Transverse colon (tissue), 4 donors: ENCODE data around the gene TRAF7. TPM values are rescaled to one million over a fixed set of nuclear protein-coding genes. Genes with fewer than 3 reads are reported as not detected.

Experiments used
- DNase-seq: peaks from one replicate; pipeline ENCODE4 v3.0.0-alpha.2; 2019
- H3K27ac ChIP-seq, 4 donors: fragments of 200-600 bp; sonication (generic); 2 replicates each; pipeline ENCODE4 v1.5.1; 2016 to 2018; ENCODE audit warnings: inconsistent platforms in 4 of 4
- H3K27me3 ChIP-seq: fragments of 200-600 bp; sonication (generic); 2 replicates; pipeline ENCODE4 v1.5.1; 2017; ENCODE audit warnings: inconsistent platforms
- H3K36me3 ChIP-seq, 4 donors: fragments of 200-600 bp; sonication (generic); 2 replicates each; pipeline ENCODE4 v1.5.1; 2017 to 2019; ENCODE audit warnings: inconsistent platforms in 4 of 4
- H3K4me1 ChIP-seq, 4 donors: fragments of 200-600 bp; sonication (generic); 2 replicates each; pipeline ENCODE4 v1.5.1; 2017 to 2020; ENCODE audit warnings: inconsistent platforms in 4 of 4
- H3K4me3 ChIP-seq, 4 donors: fragments of 200-600 bp; sonication (generic); 1 replicate in 1 of 4; 2 replicates in 3 of 4; pipeline versions ENCODE4 v1.5.1 to v1.6.1; 2017 to 2019; ENCODE audit warnings: inconsistent platforms in 4 of 4
- H3K9me3 ChIP-seq, 2 donors: fragments of 200-600 bp; sonication (generic); 2 replicates each; pipeline ENCODE4 v1.5.1; 2017 to 2019; ENCODE audit warnings: inconsistent platforms in 2 of 2
- EP300 ChIP-seq: sonication (generic); formaldehyde crosslinking; IDR thresholded peaks from one replicate; pipeline ENCODE4 v1.6.1; 2017; ENCODE audit warnings: antibody characterized with exemption, low read depth
- POLR2A ChIP-seq: fragments of 450-650 bp; IDR thresholded peaks from one replicate; pipeline ENCODE4 v1.6.1; 2016; ENCODE audit warnings: antibody characterized with exemption, mild to moderate bottlenecking, moderate library complexity
- POLR2AphosphoS5 ChIP-seq, 3 donors: sonication (generic); formaldehyde crosslinking; IDR thresholded peaks; one replicate each; pipeline ENCODE4 v1.6.1; 2016; ENCODE audit warnings: antibody characterized with exemption in 3 of 3
- WGBS, 2 donors: methylation state at CpG; one replicate each; pipeline ENCODE4 v1.1.5; 2018; ENCODE audit warnings: low coverage in 1 of 2; 5-methylcytosine and 5-hydroxymethylcytosine counted together
- in situ Hi-C, 4 donors: fragments of 200-750 bp; cut with MboI; loops; one replicate each; pipeline versions ENCODE4 v1.15.0 to v1.15.1; 2017; ENCODE audit warnings: low sequenced_read_pairs in 3 of 4, low pct_ligation_motif_present in 1 of 4, low pct_unique_long_range_greater_than_20kb in 1 of 4
- intact Hi-C: fragments of 100-400 bp; cut with DNase I; formaldehyde crosslinking; loops from one replicate; pipeline ENCODE4 v1.15.1; 2023; ENCODE audit warnings: low total_unique reads
- total RNA-seq, 4 donors: library from RNA; depleted of rRNA; stranded (reverse); fragments of >200 nt; gene quantifications; one replicate each; pipeline ENCODE4 v1.1.0, GENCODE V29; 2016
- TF ChIP-seq, protein P1 (sequence below), 5 experiments: fragments of 200-600 bp in 3 of 5; fragments of 450-650 bp in 2 of 5; sonication (generic) in 3 of 5; IDR thresholded peaks; 1 replicate in 2 of 5; 2 replicates in 3 of 5; pipeline ENCODE4 v1.5.1; 2016 to 2017; ENCODE audit warnings: antibody characterized with exemption in 5 of 5, inconsistent platforms in 3 of 5, mild to moderate bottlenecking in 2 of 5, moderate library complexity in 1 of 5

TRAF7 gene
- total RNA-seq, 4 donors from 2014 or later: 43.4 to 80.4 (median 63.0) TPM

DNA sequence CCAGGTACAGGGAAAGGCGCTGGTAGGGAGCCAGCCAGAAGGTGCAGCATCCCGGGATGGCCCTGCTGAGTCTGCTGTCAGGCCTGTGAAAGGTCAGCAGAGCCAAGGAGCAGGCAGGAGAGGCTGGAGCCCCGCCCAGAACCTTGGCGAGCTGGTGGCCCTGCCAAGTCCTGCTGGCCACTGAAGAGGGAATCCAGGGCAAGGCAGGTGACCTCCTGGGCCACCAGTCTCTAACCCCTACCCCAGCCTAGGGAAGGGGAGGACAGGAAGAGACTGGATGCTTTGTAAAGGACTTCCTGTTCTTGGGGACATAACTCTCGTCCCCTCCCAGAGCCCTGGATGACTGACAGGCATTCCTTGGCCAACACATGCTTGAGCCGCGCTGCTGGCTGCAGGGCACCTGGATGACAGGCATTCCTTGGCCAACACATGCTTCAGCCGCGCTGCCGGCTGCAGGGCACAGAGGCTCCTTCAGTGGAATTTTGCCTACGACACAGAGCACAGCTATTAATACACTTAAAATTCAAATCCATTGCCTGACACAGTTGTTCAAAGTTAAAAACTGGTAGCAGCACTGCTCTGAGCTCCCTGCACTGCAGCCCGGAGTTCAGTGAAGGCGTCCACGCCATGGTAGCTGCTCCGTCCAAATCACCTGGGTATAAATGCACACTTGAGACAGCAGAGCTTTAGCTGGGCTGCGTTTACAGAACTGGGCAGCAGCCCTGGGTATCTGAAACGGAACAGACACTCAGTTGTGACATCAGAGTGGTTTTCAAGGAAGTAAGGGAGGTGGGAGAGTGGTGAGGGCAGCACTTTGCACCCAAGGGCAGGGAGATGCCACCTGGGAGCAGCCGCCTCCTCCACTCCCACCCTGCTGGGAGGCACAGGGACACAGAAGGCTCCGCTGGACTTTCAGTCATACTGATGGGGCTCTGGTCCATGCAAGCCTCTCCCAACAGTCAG is 57.1 kb downstream of the TRAF7 start:
- Histone ChIP-seq H3K4me3 (peak overlapping the region in 2 of 4 donors; percentile 91 to 94), H3K36me3 (peaks cover 0 to 11% (median 3%) of the 10 kb centered on the region in 4 donors), H3K9me3 (no peaks in the 10 kb centered on the region), H3K27me3 (no peaks in the 10 kb centered on the region), H3K4me1 (peaks cover 18 to 25% (median 22%) of the 10 kb centered on the region in 4 donors), H3K27ac (peak overlapping the region in 1 of 4 donors; percentile 95)
- peak in 1 of 3 donors; percentile 19 for TF ChIP-seq POLR2AphosphoS5 (IDR thresholded peaks at IDR 0.05)
- TF ChIP-seq, protein P1, sequence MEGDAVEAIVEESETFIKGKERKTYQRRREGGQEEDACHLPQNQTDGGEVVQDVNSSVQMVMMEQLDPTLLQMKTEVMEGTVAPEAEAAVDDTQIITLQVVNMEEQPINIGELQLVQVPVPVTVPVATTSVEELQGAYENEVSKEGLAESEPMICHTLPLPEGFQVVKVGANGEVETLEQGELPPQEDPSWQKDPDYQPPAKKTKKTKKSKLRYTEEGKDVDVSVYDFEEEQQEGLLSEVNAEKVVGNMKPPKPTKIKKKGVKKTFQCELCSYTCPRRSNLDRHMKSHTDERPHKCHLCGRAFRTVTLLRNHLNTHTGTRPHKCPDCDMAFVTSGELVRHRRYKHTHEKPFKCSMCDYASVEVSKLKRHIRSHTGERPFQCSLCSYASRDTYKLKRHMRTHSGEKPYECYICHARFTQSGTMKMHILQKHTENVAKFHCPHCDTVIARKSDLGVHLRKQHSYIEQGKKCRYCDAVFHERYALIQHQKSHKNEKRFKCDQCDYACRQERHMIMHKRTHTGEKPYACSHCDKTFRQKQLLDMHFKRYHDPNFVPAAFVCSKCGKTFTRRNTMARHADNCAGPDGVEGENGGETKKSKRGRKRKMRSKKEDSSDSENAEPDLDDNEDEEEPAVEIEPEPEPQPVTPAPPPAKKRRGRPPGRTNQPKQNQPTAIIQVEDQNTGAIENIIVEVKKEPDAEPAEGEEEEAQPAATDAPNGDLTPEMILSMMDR (IDR thresholded peaks at IDR 0.05): no peak
- WGBS, 2 donors: 60 to 71% methylated on average over 4 to 18 of the region's 19 CpGs
- no peak for DNase-seq
- in situ Hi-C loops (no loop called here), intact Hi-C loops (no loop called here)

- no peaks in the 10 kb centered on the region for H3K36me3 ChIP-seq
- TF ChIP-seq POLR2A: no peak
- TF ChIP-seq, protein P1 (IDR thresholded peaks at IDR 0.05): no peak
- TF ChIP-seq EP300: no peak
- TF ChIP-seq POLR2AphosphoS5 (IDR thresholded peaks at IDR 0.05): no peak
- no peaks in the 10 kb centered on the region for H3K27me3 ChIP-seq
- no peaks in the 10 kb centered on the region for H3K9me3 ChIP-seq
- H3K27ac ChIP-seq: peak overlapping the region; percentile 93 to 97 (median 95)
- intact Hi-C loops (no loop called here), in situ Hi-C loops (no loop called here)
- peaks cover 18 to 25% (median 22%) of the 10 kb centered on the region in 4 donors for H3K4me1 ChIP-seq
- WGBS, 2 donors: 0% methylated on average over 36 of the region's 98 CpGs; no CpG with 5 or more reads in 1 of the 2 donors
- H3K4me3 ChIP-seq: peak overlapping the region; percentile 90 to 97 (median 92)
- no peak for DNase-seq
These were observed 58.5 kb downstream of the TRAF7 start for GRCh38 chr16:2213817-2214718.

GRCh38 chr16:2214719-2214968 is 59.1 kb downstream of the TRAF7 start, which contains the start of gene PGP:
Gene PGP (minus strand): TSS chr16:2214840. CDS start chr16:2214777, 63 bp downstream.
- in situ Hi-C loops (no loop called here), intact Hi-C loops (no loop called here)
- Histone ChIP-seq H3K9me3 (no peaks in the 10 kb centered on the region), H3K27me3 (no peaks in the 10 kb centered on the region), H3K4me1 (peaks cover 18 to 25% (median 22%) of the 10 kb centered on the region in 4 donors), H3K27ac (peak within 1 kb of the TSS; percentile 93 to 97 (median 96)), H3K4me3 (peak within 1 kb of the TSS; percentile 90 to 97 (median 92)), H3K36me3 (no peaks in the 10 kb centered on the region)
- no peak for DNase-seq
- WGBS, 2 donors: 0% methylated on average over 2 of the region's 48 CpGs; no CpG with 5 or more reads in 1 of the 2 donors
- TF ChIP-seq, protein P1 (IDR thresholded peaks at IDR 0.05): no peak
- TF ChIP-seq POLR2AphosphoS5 (IDR thresholded peaks at IDR 0.05): no peak
- no peak for TF ChIP-seq POLR2A
- no peak for TF ChIP-seq EP300

- TF ChIP-seq, protein P1 (IDR thresholded peaks at IDR 0.05): no peak
- no peak for TF ChIP-seq POLR2AphosphoS5 (IDR thresholded peaks at IDR 0.05)
- no peak for TF ChIP-seq EP300
- Histone ChIP-seq H3K36me3 (no peaks in the 10 kb centered on the region), H3K9me3 (no peaks in the 10 kb centered on the region), H3K27ac (peak overlapping the region in 1 of 4 donors; percentile 91), H3K4me1 (peaks cover 18 to 25% (median 22%) of the 10 kb centered on the region in 4 donors), H3K27me3 (no peaks in the 10 kb centered on the region), H3K4me3 (no peak overlapping the region)
- WGBS, 2 donors: 93 to 96% methylated on average over 2 to 4 of the region's 4 CpGs
- in situ Hi-C loops: no loop called here
- DNase-seq: no peak
- intact Hi-C loops: no loop called here
These were observed 60.7 kb downstream of the TRAF7 start for GRCh38 chr16:2216330-2216729.
